Muscle of arm (tissue), 14 donors: ENCODE measurements around the gene CGAS. TPM values are rescaled to one million over a fixed set of nuclear protein-coding genes. Genes with fewer than 3 reads are reported as not detected.
"Not testable (repeated sequence)": the region's sequence is repeated elsewhere in the genome, so short reads cannot be mapped to it uniquely, and the experiment has no call there.

ENCODE experiments used
- DNase-seq: peaks from one replicate; pipeline ENCODE4 v3.0.0-alpha.2; 2013
- long read RNA-seq, 11 donors: transcript quantifications; one replicate each; lab custom pipeline, GENCODE V29; 2026
- polyA plus RNA-seq, 12 donors: library from polyadenylated mRNA; unstranded; fragments of 120-200 nt; gene quantifications; one replicate each; pipeline ENCODE4 v1.2.1, GENCODE V29; 2013; ENCODE audit not compliant: insufficient read length in 12 of 12

CGAS gene
- 1 to 10 TPM in 11 of 12 donors, not detected in 1; 4.3 to 9.8 (median 5.1) TPM for polyA plus RNA-seq
- long read RNA-seq, donor 1: 0 reads
- long read RNA-seq, donor 2: 0 reads
- long read RNA-seq, donor 3, partial matches to known transcripts: 0 of 1 reads
- long read RNA-seq, donor 3, other reads (novel, unspliced or antisense): 0 of 1 reads
- long read RNA-seq, donor 4: 0 reads
- long read RNA-seq, donor 5, partial matches to known transcripts: 5 of 7 reads
- long read RNA-seq, donor 5, other reads (novel, unspliced or antisense): 0 of 7 reads
- long read RNA-seq, donor 6: 0 reads
- long read RNA-seq, donor 7: 0 reads
- long read RNA-seq, donor 8, partial matches to known transcripts: 0 of 3 reads
- long read RNA-seq, donor 8, other reads (novel, unspliced or antisense): 0 of 3 reads
- long read RNA-seq, donor 9: 0 reads
- long read RNA-seq, donor 10, partial matches to known transcripts: 0 of 3 reads
- long read RNA-seq, donor 10, other reads (novel, unspliced or antisense): 0 of 3 reads
- long read RNA-seq, donor 11, partial matches to known transcripts: 0 of 1 reads
- long read RNA-seq, donor 11, other reads (novel, unspliced or antisense): 0 of 1 reads

- DNase-seq: peak; percentile 84
Observed at GRCh38 chr6:73452107-73452461, at the start of gene CGAS. Gene CGAS, minus strand, starts transcription at chr6:73452297. Its CDS starts 116 bp downstream, at chr6:73452181.

- DNase-seq: no peak
Observed at GRCh38 chr6:73497915-73498314, 45.8 kb upstream of the CGAS start.

- no peak for DNase-seq
Observed at GRCh38 chr6:73491377-73491776, 39.3 kb upstream of the CGAS start.

- DNase-seq: no peak
Observed at GRCh38 chr6:73487473-73487872, 35.4 kb upstream of the CGAS start.

GRCh38 chr6:73484438-73484837 is 32.3 kb upstream of the CGAS start:
- DNase-seq: no peak

- no peak for DNase-seq
Observed at GRCh38 chr6:73481969-73482368, 29.9 kb upstream of the CGAS start.

GRCh38 chr6:73477407-73477806 is 25.3 kb upstream of the CGAS start:
- DNase-seq: no peak

GRCh38 chr6:73476723-73477122 is 24.6 kb upstream of the CGAS start:
- DNase-seq: no peak

GRCh38 chr6:73471686-73472290 is 19.7 kb upstream of the CGAS start:
- no peak for DNase-seq

GRCh38 chr6:73461537-73462350 is 9.6 kb upstream of the CGAS start, which contains the start of gene MTO1:
Gene MTO1, plus strand, starts transcription at chr6:73461737. Its CDS starts 118 bp downstream, at chr6:73461855.
- DNase-seq: peak; percentile 92

GRCh38 chr6:73460056-73460455 is 8.0 kb upstream of the CGAS start:
- DNase-seq: no peak

- DNase-seq: not testable (repeated sequence)
Observed at GRCh38 chr6:73459474-73459873, 7.4 kb upstream of the CGAS start.

GRCh38 chr6:73455865-73456629 is 4.0 kb upstream of the CGAS start:
- no peak for DNase-seq

- DNase-seq: peak; percentile 65
Observed at GRCh38 chr6:73451223-73452106, 632 bp downstream of the CGAS start.

GRCh38 chr6:73443555-73443954 is 8.5 kb downstream of the CGAS start:
- no peak for DNase-seq

GRCh38 chr6:73435236-73435635 is 16.9 kb downstream of the CGAS start:
- DNase-seq: no peak

GRCh38 chr6:73421534-73421933 is 30.6 kb downstream of the CGAS start:
- DNase-seq: no peak

- no peak for DNase-seq
Observed at GRCh38 chr6:73418081-73418741, 33.9 kb downstream of the CGAS start.

GRCh38 chr6:73413102-73413501 is 39.0 kb downstream of the CGAS start:
- DNase-seq: no peak

- no peak for DNase-seq
Observed at GRCh38 chr6:73409395-73409794, 42.7 kb downstream of the CGAS start.
